Panc1 (cell line): ENCODE data around the gene SPC25. TPM values are rescaled to one million over a fixed set of nuclear protein-coding genes. Genes with fewer than 3 reads are reported as not detected.

Experiments
- ATAC-seq: fragments of 200-7000 bp; cut with Tn5 transposase; 2 replicates; pipeline ENCODE4 v1.9.1; 2020; ENCODE audit warnings: mild to moderate bottlenecking, moderate library complexity
- BruUV-seq: library from RNA; stranded (reverse); fragments of 400-500 nt; replicated peaks from 2 replicates; lab custom pipeline; 2021; lab: Mats Ljungman, UMichigan
- CTCF ChIA-PET: fragments of 300-600 bp; sonication (Branson Sonifier 250); formaldehyde crosslinking; loops from one replicate; lab custom pipeline; 2022; ENCODE audit warnings: antibody characterized with exemption; lab: Charles Lee
- POLR2A ChIA-PET: fragments of 300-600 bp; sonication (Branson Sonifier 250); formaldehyde crosslinking; loops from one replicate; lab custom pipeline; 2022; ENCODE audit warnings: antibody characterized with exemption; lab: Charles Lee
- DNase-seq: peaks from one replicate; pipeline ENCODE4 v3.0.0-alpha.2; 2010; ENCODE audit warnings: low read depth, low spot score
- H3K27ac ChIP-seq: 2 replicates; pipeline ENCODE4 v1.5.1; 2011; ENCODE audit warnings: mild to moderate bottlenecking, low read length, inconsistent platforms
- H3K27me3 ChIP-seq: fragments of 200-500 bp; sonication (Bioruptor generic); 2 replicates; pipeline ENCODE4 v1.6.0; 2014; ENCODE audit warnings: low read length, inconsistent platforms; ENCODE audit not compliant: control insufficient read depth, insufficient read depth
- H3K36me3 ChIP-seq: fragments of 200-500 bp; sonication (Bioruptor generic); 2 replicates; pipeline ENCODE4 v1.5.1; 2014; ENCODE audit warnings: inconsistent platforms, mild to moderate bottlenecking, low read length, moderate library complexity; ENCODE audit not compliant: control insufficient read depth, insufficient read depth
- H3K4me1 ChIP-seq: 2 replicates; pipeline ENCODE4 v1.5.1; 2011; ENCODE audit warnings: inconsistent platforms, mild to moderate bottlenecking, low read length, moderate library complexity; ENCODE audit not compliant: control insufficient read depth, insufficient read depth
- H3K4me3 ChIP-seq, 2 experiments: 2 replicates each; pipeline ENCODE4 v1.5.1; 2011 to 2012; ENCODE audit warnings: low read depth in 2 of 2, low read length in 2 of 2, mild to moderate bottlenecking in 2 of 2, inconsistent platforms in 1 of 2, moderate library complexity in 1 of 2
- H3K9me3 ChIP-seq: fragments of 200-500 bp; sonication (Bioruptor generic); 2 replicates; pipeline ENCODE4 v1.5.1; 2014; ENCODE audit warnings: low read depth, mild to moderate bottlenecking, inconsistent platforms, low read length, moderate library complexity; ENCODE audit not compliant: control insufficient read depth, insufficient read depth
- CTCF ChIP-seq: fragments of 450-650 bp; IDR thresholded peaks from 2 replicates; pipeline ENCODE4 v1.5.1; 2017; ENCODE audit warnings: mild to moderate bottlenecking
- POLR2AphosphoS5 ChIP-seq: IDR thresholded peaks from 2 replicates; pipeline ENCODE4 v1.6.1; 2012; ENCODE audit warnings: mild to moderate bottlenecking, low read depth, low read length, moderate library complexity
- SIN3A ChIP-seq: IDR thresholded peaks from 2 replicates; pipeline ENCODE4 v1.6.1; 2012; ENCODE audit warnings: low read depth, mild to moderate bottlenecking, low read length, moderate library complexity, borderline replicate concordance; ENCODE audit not compliant: insufficient read depth
- TCF7L2 ChIP-seq: IDR thresholded peaks from 2 replicates; pipeline ENCODE4 v1.6.1; 2011; ENCODE audit warnings: mild to moderate bottlenecking, low read depth, low read length, inconsistent platforms
- in situ Hi-C: cut with HindIII; loops from 2 replicates; pipeline ENCODE4 v1.10.0; 2016; ENCODE audit warnings: low sequenced_read_pairs, low pct_unique_long_range_greater_than_20kb
- intact Hi-C: fragments of 100-400 bp; cut with micrococcal nuclease; formaldehyde crosslinking; loops from one replicate; pipeline ENCODE4 v1.10.0; 2022; ENCODE audit not compliant: unreplicated experiment
- total RNA-seq: library from RNA; stranded (reverse); gene quantifications from one replicate; pipeline ENCODE4 v1.2.1, GENCODE V29; 2021; ENCODE audit not compliant: unreplicated experiment
- TF ChIP-seq, protein P1 (sequence below), 2 experiments: IDR thresholded peaks; 2 replicates each; pipeline ENCODE4 v1.6.1; 2011 to 2012; ENCODE audit warnings: low read depth in 2 of 2, control low read depth in 1 of 2, low read length in 1 of 2, mild to moderate bottlenecking in 1 of 2, moderate library complexity in 1 of 2; ENCODE audit not compliant: insufficient read depth in 1 of 2

Gene SPC25
- total RNA-seq, 1 experiment from 2014 or later: 21.1 TPM

- H3K27me3 ChIP-seq: peaks cover 12% of the 10 kb centered on the region
- H3K4me3 ChIP-seq: no peak overlapping the region
- ATAC-seq (no peak), DNase-seq (no peak)
- CTCF ChIA-PET: no interaction called here
- in situ Hi-C loops (no loop called here), intact Hi-C loops (loop anchor here (10.0 kb wide), 1 partner anchor 782 kb away; no protein-coding TSS in a partner anchor)
- no peaks in the 10 kb centered on the region for H3K36me3 ChIP-seq
- H3K27ac ChIP-seq: no peak overlapping the region
- no TSS peak for BruUV-seq
- peaks cover 4% of the 10 kb centered on the region; the same call in 1 of the 2 replicates for H3K9me3 ChIP-seq
- H3K4me1 ChIP-seq: 0 out of 2 replicates have a peak, but pooled peaks cover 3% of the 10 kb centered on the region
- no peak for TF ChIP-seq SIN3A
- no peak for TF ChIP-seq POLR2AphosphoS5
- TF ChIP-seq, protein P1, sequence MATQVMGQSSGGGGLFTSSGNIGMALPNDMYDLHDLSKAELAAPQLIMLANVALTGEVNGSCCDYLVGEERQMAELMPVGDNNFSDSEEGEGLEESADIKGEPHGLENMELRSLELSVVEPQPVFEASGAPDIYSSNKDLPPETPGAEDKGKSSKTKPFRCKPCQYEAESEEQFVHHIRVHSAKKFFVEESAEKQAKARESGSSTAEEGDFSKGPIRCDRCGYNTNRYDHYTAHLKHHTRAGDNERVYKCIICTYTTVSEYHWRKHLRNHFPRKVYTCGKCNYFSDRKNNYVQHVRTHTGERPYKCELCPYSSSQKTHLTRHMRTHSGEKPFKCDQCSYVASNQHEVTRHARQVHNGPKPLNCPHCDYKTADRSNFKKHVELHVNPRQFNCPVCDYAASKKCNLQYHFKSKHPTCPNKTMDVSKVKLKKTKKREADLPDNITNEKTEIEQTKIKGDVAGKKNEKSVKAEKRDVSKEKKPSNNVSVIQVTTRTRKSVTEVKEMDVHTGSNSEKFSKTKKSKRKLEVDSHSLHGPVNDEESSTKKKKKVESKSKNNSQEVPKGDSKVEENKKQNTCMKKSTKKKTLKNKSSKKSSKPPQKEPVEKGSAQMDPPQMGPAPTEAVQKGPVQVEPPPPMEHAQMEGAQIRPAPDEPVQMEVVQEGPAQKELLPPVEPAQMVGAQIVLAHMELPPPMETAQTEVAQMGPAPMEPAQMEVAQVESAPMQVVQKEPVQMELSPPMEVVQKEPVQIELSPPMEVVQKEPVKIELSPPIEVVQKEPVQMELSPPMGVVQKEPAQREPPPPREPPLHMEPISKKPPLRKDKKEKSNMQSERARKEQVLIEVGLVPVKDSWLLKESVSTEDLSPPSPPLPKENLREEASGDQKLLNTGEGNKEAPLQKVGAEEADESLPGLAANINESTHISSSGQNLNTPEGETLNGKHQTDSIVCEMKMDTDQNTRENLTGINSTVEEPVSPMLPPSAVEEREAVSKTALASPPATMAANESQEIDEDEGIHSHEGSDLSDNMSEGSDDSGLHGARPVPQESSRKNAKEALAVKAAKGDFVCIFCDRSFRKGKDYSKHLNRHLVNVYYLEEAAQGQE (IDR thresholded peaks at IDR 0.05; ENCODE audit: insufficient read depth in 1 of 2, low read depth in 2 of 2, low read length in 1 of 2): no peak
- TF ChIP-seq CTCF: no peak
- TF ChIP-seq TCF7L2: no peak
- POLR2A ChIA-PET: no interaction called here
Observed at GRCh38 chr2:168916331-168916675, 26.1 kb upstream of the SPC25 start.

GRCh38 chr2:168915441-168916330 lies 25.5 kb upstream of the SPC25 start:
- no peak for ATAC-seq
- no TSS peak for BruUV-seq
- no peaks in the 10 kb centered on the region for H3K36me3 ChIP-seq
- H3K27ac ChIP-seq: no peak overlapping the region
- DNase-seq: no peak
- H3K9me3 ChIP-seq: peaks cover 4% of the 10 kb centered on the region; the same call in 1 of the 2 replicates
- H3K4me1 ChIP-seq: 0 out of 2 replicates have a peak, but pooled peaks cover 3% of the 10 kb centered on the region
- H3K4me3 ChIP-seq: no peak overlapping the region
- in situ Hi-C loops: no loop called here
- ChIA-PET POLR2A (no interaction called here), CTCF (no interaction called here)
- intact Hi-C loops: loop anchor here (10.0 kb wide), 1 partner anchor 781 kb away; no protein-coding TSS in a partner anchor
- H3K27me3 ChIP-seq: peaks cover 14% of the 10 kb centered on the region
- TF ChIP-seq TCF7L2: no peak
- no peak for TF ChIP-seq CTCF
- TF ChIP-seq SIN3A: no peak
- TF ChIP-seq, protein P1 (IDR thresholded peaks at IDR 0.05; ENCODE audit: insufficient read depth in 1 of 2, low read depth in 2 of 2, low read length in 1 of 2): no peak
- no peak for TF ChIP-seq POLR2AphosphoS5
